Middle frontal gyrus (tissue), 1 donor: ENCODE data around the gene DISP3.
A peak's percentile ranks its signal among the peaks of the same experiment; 100 is the strongest.

Experiments
- DNase-seq: peaks from one replicate; pipeline ENCODE4 v3.0.0-alpha.2; 2015; ENCODE audit warnings: low spot score; ENCODE audit errors: extremely low spot score

Gene DISP3

GRCh38 chr1:11540773-11541160 is 61.8 kb downstream of the DISP3 start:
- no peak for DNase-seq

DNA sequence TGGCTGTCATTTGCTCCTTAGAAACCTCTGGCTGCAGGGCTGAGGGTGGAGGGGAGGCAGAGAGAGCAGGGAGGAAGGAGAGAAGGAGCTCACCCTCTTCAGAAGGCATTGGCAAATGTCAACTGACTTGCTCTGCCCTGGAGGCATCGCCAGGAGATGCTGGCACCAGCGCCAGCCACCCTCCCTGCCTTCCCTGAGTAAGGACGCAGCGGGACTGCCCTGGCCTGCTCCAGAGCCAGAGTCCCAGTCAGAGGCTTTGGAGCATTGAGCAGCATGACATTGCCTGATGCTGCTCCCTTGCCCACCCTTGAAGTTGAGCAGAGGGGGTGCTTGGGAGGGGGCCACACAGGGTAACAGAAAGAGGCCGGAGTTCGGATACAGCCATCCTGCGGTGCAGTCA is 62.3 kb downstream of the DISP3 start:
- no peak for DNase-seq

DNA sequence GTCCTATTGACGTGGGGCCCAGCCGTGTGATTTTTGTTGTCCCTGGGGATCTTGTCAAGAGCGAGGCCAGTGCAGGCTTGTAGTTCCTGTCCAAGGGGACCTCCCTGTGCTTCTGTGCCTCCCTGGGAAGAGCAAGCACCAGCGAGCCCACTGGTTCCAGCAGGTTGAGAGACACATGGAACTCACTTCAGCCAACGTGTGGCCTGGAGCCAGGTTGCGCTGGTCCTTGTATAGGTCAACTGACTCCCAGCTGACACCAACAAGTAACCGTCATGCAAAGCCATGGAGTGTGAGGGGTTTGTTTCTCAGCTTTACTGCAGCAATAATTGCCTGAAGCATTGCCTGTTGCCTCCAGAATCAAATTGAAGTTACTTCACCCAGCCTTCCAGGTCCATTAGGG is 63.0 kb downstream of the DISP3 start:
- no peak for DNase-seq

DNA sequence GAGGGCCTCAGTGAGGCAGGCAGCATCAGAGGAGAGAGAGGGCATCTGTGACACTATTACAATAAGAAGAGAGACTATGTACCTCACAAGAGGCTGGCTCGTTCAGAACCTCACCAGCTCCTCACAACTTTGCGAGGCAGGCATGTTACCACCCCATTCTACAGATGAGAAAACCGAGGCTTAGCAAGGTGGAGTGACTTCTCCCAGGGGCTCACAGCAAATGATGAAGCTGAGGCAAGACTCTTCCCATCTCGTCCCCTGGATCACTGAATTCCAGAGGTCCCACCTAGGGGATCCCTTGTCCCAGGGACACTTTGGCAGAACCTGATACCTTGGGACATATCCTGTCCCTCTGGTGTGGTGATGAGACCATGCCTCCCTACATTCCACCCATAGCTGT is 64.4 kb downstream of the DISP3 start:
- no peak for DNase-seq

- DNase-seq: no peak
These were observed 64.8 kb downstream of the DISP3 start for GRCh38 chr1:11543796-11544195.

- no peak for DNase-seq
These were observed 67.5 kb downstream of the DISP3 start for GRCh38 chr1:11546456-11546855.

DNA sequence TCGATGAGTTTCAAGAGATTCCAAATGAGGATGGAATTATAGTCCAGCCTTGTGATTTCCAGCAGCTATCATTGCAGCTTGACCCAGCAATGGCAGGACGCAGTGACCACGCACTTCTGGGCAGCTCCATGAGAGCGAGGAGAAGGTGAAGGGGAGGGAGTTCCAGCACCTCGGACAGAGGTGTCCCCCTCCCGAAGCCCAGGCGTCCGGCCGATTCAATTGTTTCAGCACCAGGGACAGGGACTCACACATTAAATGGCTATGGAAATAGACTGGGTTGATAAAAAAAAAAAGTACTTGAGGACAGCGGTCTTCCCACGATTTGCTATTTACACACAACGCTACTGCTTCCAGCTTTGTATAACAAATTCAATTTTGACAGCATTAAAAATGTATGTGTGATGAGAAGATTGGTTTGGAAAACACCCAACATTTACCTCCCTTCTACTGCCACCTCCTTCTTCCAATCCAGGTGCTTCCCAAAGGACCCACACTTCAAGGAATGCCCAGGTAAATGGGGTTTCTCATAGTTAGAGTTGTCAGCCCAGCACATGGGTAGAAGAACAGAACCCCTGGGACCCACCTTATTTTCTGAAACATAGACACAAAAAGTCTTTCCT is 71.8 kb downstream of the DISP3 start:
- peak; percentile 22 for DNase-seq

DNA sequence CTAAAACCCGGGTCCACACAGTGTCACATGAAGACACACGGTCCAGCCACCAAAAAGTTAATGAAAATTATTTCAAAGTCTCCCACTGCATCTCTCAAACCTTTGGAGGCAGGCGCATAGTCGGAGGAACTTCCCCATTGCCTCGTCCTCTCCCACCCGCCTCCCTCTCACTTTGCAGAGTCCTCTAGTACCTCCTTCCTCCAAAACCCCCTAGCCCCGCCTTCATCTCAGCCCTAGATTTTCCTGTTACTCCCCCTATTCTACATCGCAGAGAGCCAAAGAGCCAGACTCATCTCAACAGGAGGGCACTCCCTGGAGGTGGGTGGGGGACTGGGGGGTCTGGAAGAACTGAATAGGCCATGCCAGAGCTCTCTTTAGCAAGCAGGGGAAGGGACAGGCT is 79.3 kb downstream of the DISP3 start:
- DNase-seq: no peak

DNA sequence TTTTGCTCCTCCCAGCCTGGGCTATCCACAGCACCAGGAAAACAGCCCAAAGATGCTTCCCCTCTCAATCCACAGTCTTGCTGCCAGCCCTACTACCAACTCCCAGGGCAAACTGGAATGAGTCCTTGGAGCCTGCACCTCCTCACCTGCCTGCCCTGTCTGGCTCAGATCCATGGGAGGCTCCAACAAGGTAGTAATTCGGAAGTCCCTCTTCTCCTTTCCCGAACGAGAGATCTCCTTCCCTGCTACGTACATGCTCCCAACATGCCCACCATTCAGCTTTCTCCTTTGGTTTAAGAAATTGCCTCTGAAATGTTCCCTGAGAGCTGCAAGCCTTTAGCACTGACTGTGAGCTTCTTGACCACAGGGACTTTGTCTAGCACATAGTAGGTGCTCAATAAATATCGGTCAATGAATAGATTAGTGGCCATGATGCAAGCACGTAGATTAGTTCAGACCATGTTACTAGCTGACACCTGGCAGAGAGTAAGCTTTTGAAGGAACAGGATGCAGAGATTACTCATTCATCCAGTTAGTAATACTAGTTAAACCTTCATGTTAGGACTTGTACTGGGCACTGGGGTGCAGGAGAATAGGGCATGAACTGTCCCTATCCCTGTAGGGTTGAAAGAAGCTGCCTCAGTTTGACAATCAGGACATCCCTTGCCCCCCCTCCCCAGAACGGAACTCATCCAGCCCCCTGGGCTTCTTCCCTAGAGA is 80.1 kb downstream of the DISP3 start:
- no peak for DNase-seq

GRCh38 chr1:11559591-11559970 is 80.6 kb downstream of the DISP3 start:
- no peak for DNase-seq

GRCh38 chr1:11560061-11560460 is 81.1 kb downstream of the DISP3 start:
- no peak for DNase-seq

DNA sequence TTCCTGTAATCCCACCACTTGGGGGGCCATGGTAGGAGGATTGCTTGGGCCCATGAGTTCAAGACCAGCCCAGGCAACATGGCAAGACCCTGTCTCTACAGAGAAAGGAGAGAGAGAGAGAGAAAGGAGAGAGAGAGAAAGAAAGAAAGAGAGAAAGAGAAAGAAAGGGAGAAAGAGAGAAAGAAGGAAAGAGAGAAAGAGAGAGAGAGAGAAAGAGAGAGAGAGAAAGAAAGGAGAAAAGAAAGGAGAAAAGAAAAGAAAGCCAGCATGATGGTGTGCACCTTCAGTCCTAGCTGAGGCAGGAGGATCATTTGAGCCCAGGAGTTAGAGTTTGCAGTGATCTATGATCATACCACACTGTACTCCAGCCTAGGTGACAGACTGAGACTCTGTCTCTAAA is 82.8 kb downstream of the DISP3 start:
- DNase-seq: no peak

DNA sequence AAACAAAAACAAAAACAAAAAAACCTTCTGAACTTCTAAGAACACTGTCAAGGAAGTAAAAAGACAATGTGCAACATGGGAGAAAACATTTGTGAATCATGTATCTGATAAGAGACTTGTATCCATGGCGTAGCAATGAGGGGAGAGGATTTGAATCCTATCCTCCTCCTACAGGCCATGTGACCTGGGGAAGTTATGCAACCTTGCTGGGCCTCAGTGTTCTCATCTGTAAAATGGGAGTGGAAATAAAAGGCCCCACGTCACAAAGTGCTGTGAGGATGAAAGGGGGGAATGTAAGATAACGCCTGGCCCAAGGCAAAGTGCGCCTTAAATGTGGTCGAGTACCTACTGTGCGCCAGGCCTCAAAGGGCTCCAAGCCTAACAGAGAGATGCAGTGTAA is 83.7 kb downstream of the DISP3 start:
- no peak for DNase-seq

GRCh38 chr1:11563560-11564069 is 84.7 kb downstream of the DISP3 start:
- DNase-seq: no peak

GRCh38 chr1:11564237-11564636 is 85.3 kb downstream of the DISP3 start:
- DNase-seq: no peak

- no peak for DNase-seq
These were observed 87.3 kb downstream of the DISP3 start for GRCh38 chr1:11566042-11566850.

- no peak for DNase-seq
These were observed 88.5 kb downstream of the DISP3 start for GRCh38 chr1:11567244-11568065.

DNA sequence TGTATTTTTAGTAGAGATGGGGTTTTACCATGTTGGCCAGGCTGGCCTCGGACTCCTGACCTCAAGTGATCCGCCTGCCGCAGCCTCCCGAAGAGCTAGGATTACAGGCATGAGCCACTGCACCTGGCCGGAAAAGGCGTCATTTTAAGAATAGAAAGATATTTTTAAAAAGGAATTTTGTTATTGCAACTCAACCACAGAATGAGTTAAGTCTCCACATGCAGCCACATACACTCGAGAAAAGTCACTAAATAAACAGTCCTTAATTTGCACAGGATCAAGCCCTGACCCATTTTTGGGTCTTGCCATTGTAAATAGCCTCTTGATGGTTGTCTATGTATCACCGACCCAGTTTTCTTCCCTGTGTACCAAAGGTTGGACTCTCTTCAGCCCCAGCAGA is 89.7 kb downstream of the DISP3 start:
- no peak for DNase-seq

DNA sequence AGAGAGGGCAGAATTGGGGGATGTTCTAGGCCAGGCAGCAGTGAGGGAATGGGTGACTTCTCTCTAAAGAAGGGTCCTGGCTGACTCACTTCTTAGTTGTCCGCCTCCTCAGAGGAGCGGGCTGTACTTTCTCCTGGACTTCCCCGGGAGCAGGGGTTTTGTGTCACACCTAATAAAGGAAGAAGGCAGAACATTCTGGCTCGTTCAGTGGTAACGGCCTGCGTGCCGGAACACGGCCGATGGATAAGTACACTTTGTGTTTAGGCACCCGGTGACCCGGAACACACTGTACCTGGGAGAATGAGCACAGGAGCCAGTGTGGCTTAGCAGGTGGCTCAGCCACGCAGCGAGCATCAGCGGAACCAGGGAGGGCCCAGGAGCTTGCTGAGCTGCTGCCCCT is 90.6 kb downstream of the DISP3 start:
- DNase-seq: no peak

GRCh38 chr1:11569954-11570353 is 91.0 kb downstream of the DISP3 start:
- DNase-seq: no peak

DNA sequence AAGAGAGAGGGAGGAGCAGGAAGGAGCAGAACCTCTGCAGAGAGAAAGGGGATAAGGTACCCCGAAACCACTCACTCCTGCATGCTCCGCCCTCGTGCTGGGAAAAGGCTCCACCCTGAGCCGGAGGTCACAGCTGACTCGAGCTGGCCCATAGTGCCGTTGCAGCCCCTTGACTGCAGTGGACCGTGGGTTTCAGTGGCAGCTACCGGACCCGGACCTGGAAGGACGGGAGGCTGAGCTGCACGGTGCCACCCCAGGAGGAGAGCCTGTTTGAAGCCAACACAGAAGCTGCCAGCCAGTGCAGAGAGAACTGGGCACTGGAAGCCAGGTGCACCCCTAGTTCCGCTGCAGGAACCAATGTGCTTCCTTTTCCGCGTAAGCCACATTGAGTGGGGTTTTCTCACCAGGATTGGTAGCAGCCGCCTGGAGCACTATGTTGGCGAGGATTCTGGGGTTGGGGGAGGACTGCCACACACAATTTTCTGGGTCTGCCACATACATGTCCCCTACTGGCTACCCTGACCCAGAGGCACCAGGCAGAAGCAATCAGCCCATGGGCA is 91.9 kb downstream of the DISP3 start:
- DNase-seq: no peak
